Right renal cortex interstitium (tissue), 3 donors: Measurements from ENCODE around the gene SPRED3. TPM values are rescaled to one million over a fixed set of nuclear protein-coding genes. Genes with fewer than 3 reads are reported as not detected.
"Not testable (repeated sequence)": the region's sequence is repeated elsewhere in the genome, so short reads cannot be mapped to it uniquely, and the experiment has no call there.

Source experiments
- DNase-seq, 3 donors: peaks; one replicate each; pipeline ENCODE4 v3.0.0-alpha.2; 2013; ENCODE audit warnings: low read depth in 3 of 3, low spot score in 2 of 3
- polyA plus RNA-seq, 3 donors: library from polyadenylated mRNA; unstranded; fragments of 120-200 nt; gene quantifications; one replicate each; pipeline ENCODE4 v1.2.1, GENCODE V29; 2013; ENCODE audit not compliant: insufficient read length in 3 of 3

The SPRED3 gene
- polyA plus RNA-seq, 3 donors: 1.1 TPM

- no peak for DNase-seq
Measured at GRCh38 chr19:38412961-38413360, 24.5 kb downstream of the SPRED3 start.

DNA sequence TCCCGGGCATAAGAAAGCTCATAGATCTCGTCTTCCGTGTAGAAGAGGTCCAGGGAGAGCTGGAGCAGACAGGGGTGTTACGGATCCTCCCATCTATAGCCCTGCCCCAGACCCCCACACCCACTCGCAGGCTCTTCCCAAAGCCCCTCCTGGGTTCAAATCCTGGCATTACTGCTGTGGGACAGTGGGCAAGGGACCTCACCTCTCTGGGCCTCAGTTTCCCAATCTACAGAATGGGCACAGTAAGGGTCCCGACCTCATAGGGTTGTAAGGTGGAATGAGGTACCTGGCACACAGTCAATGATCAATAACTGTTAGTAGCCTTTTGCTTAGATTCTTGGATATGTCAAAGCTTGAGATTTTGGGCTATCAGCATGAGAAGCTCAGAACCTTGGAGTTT, 24.9 kb downstream of the SPRED3 start:
- DNase-seq: no peak

- no peak for DNase-seq
Measured at GRCh38 chr19:38417146-38417543, 28.6 kb downstream of the SPRED3 start.

DNA sequence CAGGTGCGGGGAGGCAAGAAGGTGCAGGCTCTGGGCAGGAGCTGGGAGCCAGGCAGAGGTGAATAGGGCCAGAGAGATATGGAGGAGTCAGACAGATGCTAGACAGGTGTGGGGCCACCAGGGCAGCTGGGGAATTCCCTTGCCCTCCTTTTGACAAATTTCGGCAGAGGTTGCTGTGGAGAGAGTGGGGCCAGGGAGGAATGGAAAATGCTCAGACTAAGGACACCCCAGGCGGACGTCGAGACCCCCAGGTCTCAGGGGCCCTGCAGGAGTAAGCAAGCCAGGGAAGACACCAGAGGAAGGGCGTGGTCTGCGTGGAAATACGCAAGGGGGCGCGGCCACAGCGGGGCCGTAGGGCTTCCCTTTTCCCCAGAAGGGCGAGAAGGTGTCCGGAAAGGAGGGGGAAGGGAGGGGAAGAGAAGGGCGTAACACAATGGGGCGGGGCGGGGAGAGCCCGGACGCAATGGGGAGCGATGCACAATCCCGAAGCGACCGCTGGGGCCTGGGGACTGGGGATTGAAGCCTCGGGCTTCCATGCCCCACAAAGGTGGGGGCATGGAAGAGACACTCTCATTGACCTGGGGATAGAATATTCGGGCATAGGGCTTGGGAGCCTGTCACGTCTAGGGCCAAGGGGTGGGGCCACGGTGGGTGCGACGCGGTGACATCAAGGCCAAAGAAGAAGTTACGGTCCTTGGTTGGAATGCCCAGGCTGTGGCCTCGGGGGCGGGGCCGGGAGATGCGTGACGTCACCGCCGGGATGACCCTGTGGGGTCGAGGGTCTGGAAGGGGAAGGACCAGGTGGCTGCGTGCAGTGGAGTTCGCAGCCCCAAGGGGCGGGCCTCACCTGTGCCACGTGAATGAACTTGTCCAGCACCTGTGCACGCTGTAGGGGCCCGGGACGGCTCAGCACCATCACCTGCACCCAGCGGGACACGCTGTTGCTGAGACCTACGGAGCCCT, 29.3 kb downstream of the SPRED3 start:
- DNase-seq: no peak

DNA sequence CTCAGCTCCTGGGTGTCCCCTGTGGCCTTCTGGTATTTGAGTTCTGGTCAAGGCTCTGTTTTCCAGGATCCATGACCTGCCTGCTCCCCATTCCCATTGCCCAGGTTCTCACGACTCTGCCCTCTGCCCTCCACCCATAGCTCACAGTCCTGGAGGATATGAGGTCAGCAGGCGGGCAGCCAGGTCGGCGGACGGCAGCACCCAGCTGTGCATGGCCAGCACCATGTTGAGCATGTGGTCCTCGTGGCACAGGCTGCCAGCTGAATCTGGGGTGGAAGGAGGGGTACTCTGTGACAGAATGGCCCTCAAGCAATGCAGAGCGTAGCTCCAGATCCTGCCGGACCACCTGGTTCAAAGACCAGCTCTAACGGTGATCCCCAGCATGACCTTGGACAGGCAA, 32.4 kb downstream of the SPRED3 start:
- DNase-seq: no peak

DNA sequence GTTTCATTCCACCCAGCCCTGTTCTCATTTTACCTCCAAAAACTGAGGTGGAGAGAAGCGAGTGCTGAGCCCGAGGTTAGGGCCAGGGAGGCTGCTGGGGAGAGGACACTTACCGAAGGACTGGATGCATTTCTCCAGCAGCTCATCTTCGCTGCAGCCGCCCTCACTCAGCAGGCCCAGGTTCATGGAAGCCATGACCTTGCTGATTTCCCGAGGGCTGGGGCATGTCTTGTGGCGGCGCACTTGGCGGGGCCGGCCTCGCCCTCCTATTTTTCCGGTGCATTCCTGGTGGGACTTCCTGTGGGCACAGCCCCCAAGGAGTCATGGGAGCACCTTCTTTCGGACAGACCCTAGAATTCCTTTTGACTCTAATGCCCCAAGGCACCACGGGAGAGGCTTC, 33.4 kb downstream of the SPRED3 start:
- DNase-seq: no peak

DNA sequence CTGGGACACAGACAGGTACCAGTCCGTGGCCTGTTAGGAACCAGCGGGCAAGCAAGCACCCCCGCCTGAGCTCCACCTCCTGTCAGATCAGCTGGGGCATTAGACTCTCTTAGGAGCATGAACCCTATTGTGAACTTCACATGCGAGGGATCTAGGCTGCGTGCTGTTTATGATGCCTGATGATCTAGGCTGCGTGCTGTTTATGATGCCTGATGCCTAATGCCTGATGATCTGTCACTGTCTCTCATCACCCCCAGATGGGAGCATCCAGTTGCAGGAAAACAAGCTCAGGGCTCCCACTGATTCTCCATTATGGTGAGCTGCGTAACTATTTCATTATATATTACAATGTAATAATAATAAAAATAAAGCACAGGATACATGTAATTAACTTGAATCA, 33.9 kb downstream of the SPRED3 start:
- no peak for DNase-seq

- no peak for DNase-seq
Measured at GRCh38 chr19:38424272-38424671, 35.8 kb downstream of the SPRED3 start.

DNA sequence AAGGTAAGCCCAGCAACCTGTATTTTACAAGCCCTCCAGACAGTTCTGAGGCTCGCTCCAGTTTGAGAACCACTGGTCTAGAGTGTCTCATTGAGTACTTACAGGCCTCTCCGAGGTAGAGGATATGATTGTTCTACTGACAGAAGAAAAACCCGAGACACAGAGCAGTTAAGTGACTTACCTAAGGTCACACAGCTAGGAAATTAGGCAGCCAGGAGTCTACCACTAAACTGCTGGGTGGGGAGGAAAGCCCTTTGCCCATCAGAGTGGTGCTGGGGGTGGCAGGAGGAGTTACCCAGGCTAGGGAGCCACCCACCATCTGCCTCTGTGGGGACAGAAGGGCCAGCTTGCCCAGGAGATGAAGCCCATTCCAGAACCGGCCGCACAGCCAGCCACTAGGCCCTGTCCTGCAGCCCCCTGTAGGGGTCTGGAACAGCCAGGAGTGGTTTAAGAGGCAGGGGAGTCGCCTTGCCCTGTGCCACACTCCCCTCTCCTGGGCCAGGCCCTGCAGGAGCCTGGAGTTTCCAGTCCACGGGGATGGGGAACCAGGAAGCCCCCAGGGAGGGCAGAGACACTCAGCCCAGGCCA, 36.8 kb downstream of the SPRED3 start:
- no peak for DNase-seq

- no peak for DNase-seq
Measured at GRCh38 chr19:38425810-38426466, 37.4 kb downstream of the SPRED3 start, which contains the start of gene RASGRP4. TSS of gene RASGRP4 (minus strand) at chr19:38426219. CDS start at chr19:38426091, 128 bp downstream.

DNA sequence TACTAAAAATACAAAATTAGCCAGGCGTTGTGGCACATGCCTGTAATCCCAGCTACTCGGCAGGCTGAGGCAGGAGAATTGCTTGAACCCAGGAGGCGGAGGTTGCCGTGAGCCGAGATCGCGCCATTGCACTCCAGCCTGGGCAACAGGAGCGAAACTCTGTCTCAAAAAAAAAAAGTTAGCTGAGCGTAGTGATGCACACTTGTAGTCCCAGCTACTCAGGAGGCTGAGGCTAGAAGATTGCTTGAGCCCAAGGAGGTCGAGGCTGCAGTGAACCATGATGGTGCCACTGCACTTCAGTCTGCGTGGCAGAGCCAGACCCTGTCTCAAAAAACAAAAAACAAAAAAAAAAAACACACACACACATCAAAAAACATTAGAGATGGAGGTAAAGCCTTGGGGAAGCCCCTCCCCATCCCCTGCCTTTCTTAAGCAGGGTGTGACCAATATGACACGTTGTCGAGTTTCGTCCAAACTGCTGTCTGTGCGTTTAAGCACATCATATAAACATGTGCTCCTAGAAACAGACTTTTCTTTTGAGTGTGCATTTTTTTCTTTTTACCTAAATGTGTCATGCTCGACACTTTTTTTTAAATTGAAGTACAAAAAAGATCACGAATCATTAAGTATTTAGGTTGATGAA, 38.7 kb downstream of the SPRED3 start:
- DNase-seq: not testable (repeated sequence)

- DNase-seq: no peak
Measured at GRCh38 chr19:38429055-38429810, 40.7 kb downstream of the SPRED3 start.

GRCh38 chr19:38429811-38430156, 41.3 kb downstream of the SPRED3 start:
- no peak for DNase-seq

DNA sequence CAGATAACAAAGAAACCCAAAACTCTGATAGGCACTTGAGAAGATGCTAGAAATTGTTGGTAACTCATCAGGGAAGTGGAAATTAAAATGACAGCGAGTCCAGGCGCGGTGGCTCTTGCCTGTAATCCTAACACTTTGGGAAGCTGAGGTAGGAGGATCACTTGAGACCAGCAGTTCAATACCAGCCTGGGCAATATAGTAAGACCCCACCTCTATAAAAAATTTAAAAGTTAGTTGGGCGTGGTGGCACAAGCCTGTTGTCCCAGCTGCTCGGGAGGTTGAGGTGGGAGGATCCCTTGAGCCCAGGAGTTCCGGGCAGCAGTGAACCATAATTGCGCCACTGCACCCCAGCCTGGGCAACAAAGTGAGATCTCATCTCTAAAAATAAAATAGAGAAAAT, 42.4 kb downstream of the SPRED3 start:
- DNase-seq: no peak

- DNase-seq: no peak
Measured at GRCh38 chr19:38433268-38433733, 44.8 kb downstream of the SPRED3 start, which contains the start of gene RYR1. TSS of gene RYR1 (plus strand) at chr19:38433691. CDS start at chr19:38433830, 139 bp downstream.

GRCh38 chr19:38434549-38435051, 46.1 kb downstream of the SPRED3 start:
- DNase-seq: no peak

DNA sequence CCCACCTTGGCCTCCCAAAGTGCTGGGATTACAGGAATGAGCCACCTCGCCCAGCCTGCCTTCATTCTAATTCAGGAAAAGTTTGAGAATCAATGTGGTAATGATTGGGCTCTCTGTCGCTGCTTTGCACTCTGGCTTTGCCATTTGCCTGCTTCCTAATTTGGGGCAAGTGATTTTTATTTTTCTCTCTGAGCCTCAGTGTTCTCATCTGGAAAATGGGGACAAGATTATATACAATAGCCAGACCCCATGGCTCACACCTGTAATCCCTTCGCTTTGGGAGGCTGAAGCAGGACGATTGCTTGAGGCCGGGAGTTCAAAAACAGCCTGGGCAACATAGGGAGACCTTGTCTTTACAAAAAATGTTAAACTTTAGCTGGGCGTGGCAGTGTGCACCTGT, 48.8 kb downstream of the SPRED3 start:
- DNase-seq: no peak

GRCh38 chr19:38437917-38438316, 49.4 kb downstream of the SPRED3 start:
- DNase-seq: no peak

DNA sequence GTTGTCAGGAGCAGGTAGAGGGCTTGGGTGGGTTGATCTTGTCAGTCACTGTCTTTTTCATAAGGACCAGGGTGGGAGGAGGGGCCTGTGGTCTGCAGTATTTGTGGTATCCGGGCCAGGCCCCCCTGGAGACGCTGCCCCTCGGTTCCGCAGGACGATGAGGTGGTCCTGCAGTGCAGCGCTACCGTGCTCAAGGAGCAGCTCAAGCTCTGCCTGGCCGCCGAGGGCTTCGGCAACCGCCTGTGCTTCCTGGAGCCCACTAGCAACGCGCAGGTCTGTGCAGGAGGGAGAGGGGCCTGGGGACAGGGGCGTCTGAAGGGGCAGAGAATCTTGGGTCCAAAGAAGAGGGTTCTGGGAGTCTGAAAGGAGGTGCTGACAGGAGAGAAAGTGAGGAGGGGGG, 52.1 kb downstream of the SPRED3 start:
- no peak for DNase-seq
